B cell (primary cell): Measurements from ENCODE around the gene COL16A1. TPM values are rescaled to one million over a fixed set of nuclear protein-coding genes. Genes with fewer than 3 reads are reported as not detected.

Source experiments
- ATAC-seq: fragments of 200-7000 bp; cut with Tn5 transposase; one replicate; pipeline ENCODE4 v1.10.0; 2021; ENCODE audit warnings: low read depth, mild to moderate bottlenecking, moderate number of reproducible peaks, moderate library complexity
- CTCF ChIA-PET: fragments of 350-600 bp; sonication (Branson Sonifier 250); formaldehyde crosslinking; loops from one replicate; lab custom pipeline; 2021; ENCODE audit warnings: antibody characterized with exemption, inconsistent platforms; lab: Charles Lee
- POLR2A ChIA-PET: fragments of 350-600 bp; sonication (Branson Sonifier 250); formaldehyde crosslinking; loops from one replicate; lab custom pipeline; 2021; ENCODE audit warnings: antibody characterized with exemption; lab: Charles Lee
- DNase-seq: peaks from one replicate; pipeline ENCODE4 v3.0.0; 2013
- H2AFZ ChIP-seq: 2 replicates; pipeline ENCODE4 v1.6.1; 2012; ENCODE audit warnings: mild to moderate bottlenecking, low read depth, low read length; ENCODE audit not compliant: insufficient read depth, poor library complexity, severe bottlenecking
- H3K27ac ChIP-seq, 2 donors: 1 replicate in 1 of 2; 2 replicates in 1 of 2; pipeline ENCODE4 v1.5.1; 2012 to 2013; ENCODE audit warnings: low read length in 2 of 2, mild to moderate bottlenecking in 2 of 2, moderate library complexity in 1 of 2
- H3K27me3 ChIP-seq, 4 experiments: fragments of 200-600 bp in 1 of 4; sonication (generic) in 1 of 4; replicated peaks in 1 of 4; 1 replicate in 2 of 4; 2 replicates in 2 of 4; pipeline versions ENCODE4 v1.6.1 to v1.7.0; 2013 to 2016; ENCODE audit warnings: low read length in 3 of 4, mild to moderate bottlenecking in 2 of 4, mixed read lengths in 1 of 4, moderate library complexity in 1 of 4; ENCODE audit not compliant: insufficient read depth in 4 of 4, control insufficient read depth in 3 of 4; ENCODE audit errors: control extremely low read depth in 1 of 4
- H3K36me3 ChIP-seq, 2 experiments: replicated peaks in 1 of 2; 1 replicate in 1 of 2; 2 replicates in 1 of 2; pipeline versions ENCODE4 v1.6.1 to v1.7.1; 2013; ENCODE audit warnings: low read length in 1 of 2; ENCODE audit not compliant: insufficient read depth in 2 of 2, control insufficient read depth in 1 of 2; ENCODE audit errors: control extremely low read depth in 1 of 2, extremely low read depth in 1 of 2
- H3K4me1 ChIP-seq, 2 donors: fragments of 200-600 bp in 1 of 2; sonication (generic) in 1 of 2; 1 replicate in 1 of 2; 2 replicates in 1 of 2; pipeline versions ENCODE4 v1.5.1 to v1.6.1; 2013 to 2017; ENCODE audit warnings: low read length in 2 of 2; ENCODE audit not compliant: control insufficient read depth in 2 of 2, insufficient read depth in 2 of 2
- H3K4me2 ChIP-seq: replicated peaks from 2 replicates; pipeline ENCODE3; 2012; ENCODE audit warnings: mild to moderate bottlenecking, low read depth, low read length; ENCODE audit not compliant: poor library complexity, severe bottlenecking
- H3K4me3 ChIP-seq, 5 experiments: fragments of 200-600 bp in 1 of 5; sonication (generic) in 1 of 5; 1 replicate in 3 of 5; 2 replicates in 2 of 5; pipeline versions ENCODE4 v1.5.1 to v1.7.0; 2011 to 2016; ENCODE audit warnings: low read length in 4 of 5, mild to moderate bottlenecking in 4 of 5, low read depth in 2 of 5, control low read depth in 1 of 5, moderate library complexity in 1 of 5; ENCODE audit not compliant: insufficient read depth in 1 of 5; ENCODE audit errors: control extremely low read depth in 1 of 5, extremely low read depth in 1 of 5
- H3K79me2 ChIP-seq: fragments of 200-600 bp; sonication (generic); one replicate; pipeline ENCODE4 v1.6.0; 2016; ENCODE audit warnings: low read length; ENCODE audit not compliant: control insufficient read depth, insufficient read depth
- H3K9ac ChIP-seq: fragments of 200-600 bp; sonication (generic); 2 replicates; pipeline ENCODE4 v1.6.1; 2017; ENCODE audit warnings: mild to moderate bottlenecking, low read length, moderate library complexity
- H3K9me3 ChIP-seq, 3 donors: one replicate each; pipeline versions ENCODE4 v1.6.1 to v1.7.1; 2013; ENCODE audit warnings: low read length in 2 of 3; ENCODE audit not compliant: control insufficient read depth in 2 of 3, insufficient read depth in 1 of 3; ENCODE audit errors: control extremely low read depth in 1 of 3
- H4K20me1 ChIP-seq: 2 replicates; pipeline ENCODE4 v1.6.0; 2012; ENCODE audit warnings: mild to moderate bottlenecking, low read length; ENCODE audit not compliant: insufficient read depth, control insufficient read depth, poor library complexity, severe bottlenecking
- H3K27ac Mint-ChIP-seq: one replicate; pipeline ENCODE4 v1.8.0; 2021; ENCODE audit warnings: mixed read lengths
- H3K27me3 Mint-ChIP-seq: one replicate; pipeline ENCODE4 v1.8.0; 2021; ENCODE audit warnings: mixed read lengths
- H3K4me1 Mint-ChIP-seq: one replicate; pipeline ENCODE4 v1.8.0; 2021; ENCODE audit warnings: mixed read lengths
- H3K4me3 Mint-ChIP-seq: one replicate; pipeline ENCODE4 v1.8.0; 2021; ENCODE audit warnings: mixed read lengths
- H3K9me3 Mint-ChIP-seq: one replicate; pipeline ENCODE4 v1.8.0; 2022; ENCODE audit warnings: mixed read lengths; ENCODE audit not compliant: insufficient read depth
- EZH2 ChIP-seq: IDR thresholded peaks from 2 replicates; pipeline ENCODE4 v1.6.1; 2012; ENCODE audit warnings: borderline replicate concordance, low read depth, mild to moderate bottlenecking, moderate library complexity, low read length; ENCODE audit not compliant: insufficient read depth, poor library complexity, severe bottlenecking
- WGBS: methylation state at CpG from one replicate; pipeline ENCODE4 v1.1.5; 2013; ENCODE audit warnings: missing lambda C conversion rate; ENCODE audit not compliant: insufficient coverage; 5-methylcytosine and 5-hydroxymethylcytosine counted together
- intact Hi-C: fragments of 100-400 bp; cut with micrococcal nuclease; formaldehyde crosslinking; loops from one replicate; pipeline ENCODE4 v1.10.0; 2022
- polyA plus RNA-seq: library from polyadenylated mRNA; depleted of rRNA; stranded (reverse); fragments of >200 nt; gene quantifications from 2 replicates; pipeline ENCODE4 v1.2.3, GENCODE V29; 2012
- total RNA-seq, 2 donors: library from RNA; stranded (reverse); fragments of 120-200 nt in 1 of 2; gene quantifications; 1 replicate in 1 of 2; 2 replicates in 1 of 2; pipeline versions ENCODE4 v1.2.3 to v1.2.4, GENCODE V29; 2013 to 2022
- TF ChIP-seq, protein P1 (sequence below): fragments of 200-600 bp; IDR thresholded peaks from one replicate; pipeline ENCODE4 v1.8.0; 2022; ENCODE audit warnings: antibody characterized with exemption, mild to moderate bottlenecking

The COL16A1 gene
- total and polyA plus RNA-seq, 2 donors (not counting 1 experiment from before 2014, with no cell fraction given): 0.07 TPM; not detected in 1

DNA sequence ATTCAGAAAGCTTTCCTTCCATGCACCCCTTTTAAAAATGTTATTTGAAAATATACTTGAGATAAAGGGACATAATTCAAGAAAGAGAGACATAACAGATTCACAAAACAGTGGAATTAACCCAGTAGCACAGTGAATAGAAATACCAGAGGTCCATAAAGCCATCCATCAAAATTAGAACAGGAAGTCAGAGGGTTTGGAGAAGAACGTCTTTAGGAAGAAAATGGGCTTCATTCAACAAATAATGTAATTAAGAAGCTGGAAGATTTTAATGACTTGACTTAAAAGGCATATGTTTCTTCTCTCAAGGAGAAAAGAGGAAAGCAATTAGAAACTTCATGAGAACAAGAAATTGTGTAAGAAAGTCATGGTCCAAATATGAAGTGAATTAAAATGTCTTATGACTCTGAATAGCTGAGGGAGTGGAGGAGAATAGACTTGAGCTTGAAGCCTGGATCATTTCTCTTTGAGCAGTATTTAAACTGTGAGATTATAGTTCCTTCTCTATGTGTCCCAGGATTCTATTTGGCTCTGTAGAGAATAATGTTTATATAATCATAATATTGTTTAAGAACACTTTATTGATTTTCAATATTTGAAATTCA lies 94.2 kb downstream of the COL16A1 start:
- Histone ChIP-seq H2AFZ (no peak overlapping the region), H3K79me2 (no peaks in the 10 kb centered on the region), H4K20me1 (no peaks in the 10 kb centered on the region), H3K9me3 (peaks cover 0 to 2% (median 0%) of the 10 kb centered on the region in 3 donors), H3K27ac (no peak overlapping the region), H3K9ac (no peak overlapping the region), H3K4me3 (no peak overlapping the region), H3K4me2 (no peak overlapping the region), H3K4me1 (peaks cover 7 to 8% of the 10 kb centered on the region in 2 donors), H3K27me3 (peaks cover 0 to 3% (median 0%) of the 10 kb centered on the region in 4 experiments), H3K36me3 (no peaks in the 10 kb centered on the region)
- intact Hi-C loops: no loop called here
- ChIA-PET CTCF (interaction anchor here (0.7 to 1.1 kb wide), 3 partner anchors 9 to 376 kb away, joined by 3 to 5 read pairs (median 3); no protein-coding TSS in a partner anchor), POLR2A (no interaction called here)
- DNase-seq: no peak
- TF ChIP-seq, protein P1, sequence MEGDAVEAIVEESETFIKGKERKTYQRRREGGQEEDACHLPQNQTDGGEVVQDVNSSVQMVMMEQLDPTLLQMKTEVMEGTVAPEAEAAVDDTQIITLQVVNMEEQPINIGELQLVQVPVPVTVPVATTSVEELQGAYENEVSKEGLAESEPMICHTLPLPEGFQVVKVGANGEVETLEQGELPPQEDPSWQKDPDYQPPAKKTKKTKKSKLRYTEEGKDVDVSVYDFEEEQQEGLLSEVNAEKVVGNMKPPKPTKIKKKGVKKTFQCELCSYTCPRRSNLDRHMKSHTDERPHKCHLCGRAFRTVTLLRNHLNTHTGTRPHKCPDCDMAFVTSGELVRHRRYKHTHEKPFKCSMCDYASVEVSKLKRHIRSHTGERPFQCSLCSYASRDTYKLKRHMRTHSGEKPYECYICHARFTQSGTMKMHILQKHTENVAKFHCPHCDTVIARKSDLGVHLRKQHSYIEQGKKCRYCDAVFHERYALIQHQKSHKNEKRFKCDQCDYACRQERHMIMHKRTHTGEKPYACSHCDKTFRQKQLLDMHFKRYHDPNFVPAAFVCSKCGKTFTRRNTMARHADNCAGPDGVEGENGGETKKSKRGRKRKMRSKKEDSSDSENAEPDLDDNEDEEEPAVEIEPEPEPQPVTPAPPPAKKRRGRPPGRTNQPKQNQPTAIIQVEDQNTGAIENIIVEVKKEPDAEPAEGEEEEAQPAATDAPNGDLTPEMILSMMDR: no peak
- no peak for TF ChIP-seq EZH2
- no CpG with 5 or more reads among the region's 1 CpG for WGBS
- Mint-ChIP-seq H3K27me3 (no peaks in the 10 kb centered on the region), H3K4me3 (no peak overlapping the region), H3K4me1 (peaks cover 13% of the 10 kb centered on the region), H3K27ac (no peak overlapping the region), H3K9me3 (peaks cover 4% of the 10 kb centered on the region)
- ATAC-seq: no peak

DNA sequence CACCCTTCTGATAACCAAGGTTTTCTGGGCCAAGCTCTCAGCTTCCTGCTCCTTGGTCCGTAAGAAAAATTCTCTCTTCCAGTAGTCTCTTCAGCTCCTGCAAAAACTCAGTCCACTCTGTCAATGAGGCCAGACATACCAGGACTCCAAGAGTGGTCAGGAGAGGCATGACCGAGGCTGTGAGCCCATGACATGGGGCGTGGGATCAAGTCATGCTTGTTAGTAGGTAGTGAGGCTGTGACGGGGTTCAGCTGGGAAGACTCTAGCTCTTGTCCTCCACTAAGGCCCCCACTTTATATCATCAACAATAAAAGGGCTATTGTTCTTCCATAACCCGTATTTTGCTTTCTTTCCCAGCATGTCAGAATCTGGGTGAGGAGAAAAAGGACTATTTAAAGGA lies 96.5 kb downstream of the COL16A1 start:
- 88% methylated on average over 1 of the region's 5 CpGs for WGBS
- H3K4me3 ChIP-seq: no peak overlapping the region
- intact Hi-C loops: loop anchor here (2.0 kb wide), 1 partner anchor 37 kb away; the partner anchor contains the start of gene PEF1
- H3K4me2 ChIP-seq: no peak overlapping the region
- Mint-ChIP-seq H3K9me3 (peaks cover 4% of the 10 kb centered on the region), H3K27ac (no peak overlapping the region), H3K27me3 (no peaks in the 10 kb centered on the region), H3K4me1 (peaks cover 13% of the 10 kb centered on the region), H3K4me3 (no peak overlapping the region)
- no peaks in the 10 kb centered on the region for H3K79me2 ChIP-seq
- H3K9ac ChIP-seq: no peak overlapping the region
- POLR2A ChIA-PET: interaction anchor here (0.7 kb wide), 1 partner anchor 1743 kb away, joined by 4 read pairs; no protein-coding TSS in a partner anchor
- ATAC-seq (no peak), DNase-seq (no peak)
- peaks cover 0 to 2% (median 0%) of the 10 kb centered on the region in 3 donors for H3K9me3 ChIP-seq
- no peak overlapping the region for H2AFZ ChIP-seq
- CTCF ChIA-PET: no interaction called here
- H3K27me3 ChIP-seq: peaks cover 0 to 3% (median 0%) of the 10 kb centered on the region in 4 experiments
- TF ChIP-seq EZH2: no peak
- TF ChIP-seq, protein P1: no peak
- no peaks in the 10 kb centered on the region for H3K36me3 ChIP-seq
- H3K27ac ChIP-seq: no peak overlapping the region
- H4K20me1 ChIP-seq: no peaks in the 10 kb centered on the region
- H3K4me1 ChIP-seq: peaks cover 7 to 8% of the 10 kb centered on the region in 2 donors
